B cell (primary cell): ENCODE results near the gene SPOCK1.

Experiments used
- EZH2 ChIP-seq: IDR thresholded peaks from 2 replicates; pipeline ENCODE4 v1.6.1; 2012; ENCODE audit warnings: borderline replicate concordance, low read depth, mild to moderate bottlenecking, moderate library complexity, low read length; ENCODE audit not compliant: insufficient read depth, poor library complexity, severe bottlenecking
- TF ChIP-seq, protein P1 (sequence below): fragments of 200-600 bp; IDR thresholded peaks from one replicate; pipeline ENCODE4 v1.8.0; 2022; ENCODE audit warnings: antibody characterized with exemption, mild to moderate bottlenecking

DNA sequence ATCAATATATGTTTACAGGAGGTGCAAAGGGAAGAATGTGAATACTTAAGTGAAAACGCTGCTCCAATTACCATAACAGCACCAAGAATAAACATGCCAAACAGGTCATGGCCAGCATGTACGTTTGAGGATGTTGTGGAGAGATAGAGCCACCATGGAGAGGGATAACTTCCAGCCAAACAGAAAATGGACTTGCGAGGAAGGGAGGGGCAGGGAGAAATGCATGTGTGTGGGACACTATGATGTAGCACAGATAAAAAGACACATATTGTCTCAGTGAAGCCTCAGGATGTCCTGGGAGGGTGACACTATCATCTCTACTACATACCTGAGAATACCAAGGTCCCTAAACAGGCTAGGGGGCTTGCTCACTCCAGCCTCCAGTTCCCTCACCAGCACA is 488.9 kb downstream of the SPOCK1 start:
- TF ChIP-seq, protein P1, sequence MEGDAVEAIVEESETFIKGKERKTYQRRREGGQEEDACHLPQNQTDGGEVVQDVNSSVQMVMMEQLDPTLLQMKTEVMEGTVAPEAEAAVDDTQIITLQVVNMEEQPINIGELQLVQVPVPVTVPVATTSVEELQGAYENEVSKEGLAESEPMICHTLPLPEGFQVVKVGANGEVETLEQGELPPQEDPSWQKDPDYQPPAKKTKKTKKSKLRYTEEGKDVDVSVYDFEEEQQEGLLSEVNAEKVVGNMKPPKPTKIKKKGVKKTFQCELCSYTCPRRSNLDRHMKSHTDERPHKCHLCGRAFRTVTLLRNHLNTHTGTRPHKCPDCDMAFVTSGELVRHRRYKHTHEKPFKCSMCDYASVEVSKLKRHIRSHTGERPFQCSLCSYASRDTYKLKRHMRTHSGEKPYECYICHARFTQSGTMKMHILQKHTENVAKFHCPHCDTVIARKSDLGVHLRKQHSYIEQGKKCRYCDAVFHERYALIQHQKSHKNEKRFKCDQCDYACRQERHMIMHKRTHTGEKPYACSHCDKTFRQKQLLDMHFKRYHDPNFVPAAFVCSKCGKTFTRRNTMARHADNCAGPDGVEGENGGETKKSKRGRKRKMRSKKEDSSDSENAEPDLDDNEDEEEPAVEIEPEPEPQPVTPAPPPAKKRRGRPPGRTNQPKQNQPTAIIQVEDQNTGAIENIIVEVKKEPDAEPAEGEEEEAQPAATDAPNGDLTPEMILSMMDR = no peak
- no peak for TF ChIP-seq EZH2
